ENCODE measurements around the gene FBLN1. TPM values are rescaled to one million over a fixed set of nuclear protein-coding genes. Genes with fewer than 3 reads are reported as not detected.
A peak's percentile ranks its signal among the peaks of the same experiment; 100 is the strongest.

FBLN1 gene
- total and polyA plus RNA-seq, 9 donors = 62.7 to 394 (median 189) TPM

- Histone ChIP-seq H3K4me1 (ENCODE audit: insufficient read depth) (no peaks in the 10 kb centered on the region), H3K4me3 (no peak overlapping the region), H3K9me3 (no peaks in the 10 kb centered on the region), H3K27me3 (no peaks in the 10 kb centered on the region), H3K27ac (no peak overlapping the region), H3K36me3 (no peaks in the 10 kb centered on the region)
- TF ChIP-seq CTCF (IDR thresholded peaks at IDR 0.05) (no peak), POLR2A (IDR thresholded peaks at IDR 0.05) (no peak), EP300 (IDR thresholded peaks at IDR 0.05) (no peak)
- WGBS, 3 donors = 92 to 93% (median 92%) methylated on average over 19 of the region's 19 CpGs
- intact Hi-C loops (cut with DNase I) = loop anchor here in 1 of 4 donors (10.0 kb wide), 1 partner anchor 58 kb away; no protein-coding TSS in a partner anchor
- no peak for DNase-seq
Observed at GRCh38 chr22:45576730-45577464, 74.2 kb downstream of the FBLN1 start.

- no peaks in the 10 kb centered on the region for H3K4me1 ChIP-seq (ENCODE audit: insufficient read depth)
- peak; percentile 71 to 89 (median 86) for DNase-seq
- no peak overlapping the region for H3K27ac ChIP-seq
- no peaks in the 10 kb centered on the region for H3K9me3 ChIP-seq
- no peaks in the 10 kb centered on the region for H3K27me3 ChIP-seq
- no peak for TF ChIP-seq EP300 (IDR thresholded peaks at IDR 0.05)
- TF ChIP-seq CTCF (IDR thresholded peaks at IDR 0.05) = peak; percentile 78 to 82 (median 80)
- no peaks in the 10 kb centered on the region for H3K36me3 ChIP-seq
- H3K4me3 ChIP-seq = no peak overlapping the region
- WGBS, 3 donors = 25 to 30% (median 27%) methylated on average over 27 of the region's 27 CpGs
- intact Hi-C loops (cut with DNase I) = loop anchor here in 2 of 4 donors (2.0 to 10.0 kb wide), 2 partner anchors 57 to 399 kb away; partner anchors contain the start of gene WNT7B (in 1 of the 2)
Observed at GRCh38 chr22:45577746-45578523, 75.3 kb downstream of the FBLN1 start.

- intact Hi-C loops (cut with DNase I) = loop anchor here in 2 of 4 donors (2.0 to 10.0 kb wide), 2 partner anchors 56 to 398 kb away; partner anchors contain the start of gene WNT7B (in 1 of the 2)
- 92 to 94% (median 94%) methylated on average over 7 of the region's 7 CpGs for WGBS, 3 donors
Observed at GRCh38 chr22:45578524-45579147, 76.0 kb downstream of the FBLN1 start.

More at GRCh38 chr22:45578524-45579147, 76.0 kb downstream of the FBLN1 start:
- Histone ChIP-seq H3K36me3 (no peaks in the 10 kb centered on the region), H3K27me3 (no peaks in the 10 kb centered on the region), H3K9me3 (no peaks in the 10 kb centered on the region), H3K4me1 (ENCODE audit: insufficient read depth) (no peaks in the 10 kb centered on the region), H3K27ac (no peak overlapping the region), H3K4me3 (no peak overlapping the region)
- TF ChIP-seq CTCF (IDR thresholded peaks at IDR 0.05) (no peak), EP300 (IDR thresholded peaks at IDR 0.05) (no peak), POLR2A (IDR thresholded peaks at IDR 0.05) (no peak)
- DNase-seq = no peak
